ENCODE data around the gene BCAR3. TPM values are rescaled to one million over a fixed set of nuclear protein-coding genes. Genes with fewer than 3 reads are reported as not detected.
"Not testable (repeated sequence)": the region's sequence is repeated elsewhere in the genome, so short reads cannot be mapped to it uniquely, and the experiment has no call there.

BCAR3 gene
- total and polyA plus RNA-seq, 7 experiments from 2014 or later: 0.22 to 1.7 (median 0.84) TPM

DNA sequence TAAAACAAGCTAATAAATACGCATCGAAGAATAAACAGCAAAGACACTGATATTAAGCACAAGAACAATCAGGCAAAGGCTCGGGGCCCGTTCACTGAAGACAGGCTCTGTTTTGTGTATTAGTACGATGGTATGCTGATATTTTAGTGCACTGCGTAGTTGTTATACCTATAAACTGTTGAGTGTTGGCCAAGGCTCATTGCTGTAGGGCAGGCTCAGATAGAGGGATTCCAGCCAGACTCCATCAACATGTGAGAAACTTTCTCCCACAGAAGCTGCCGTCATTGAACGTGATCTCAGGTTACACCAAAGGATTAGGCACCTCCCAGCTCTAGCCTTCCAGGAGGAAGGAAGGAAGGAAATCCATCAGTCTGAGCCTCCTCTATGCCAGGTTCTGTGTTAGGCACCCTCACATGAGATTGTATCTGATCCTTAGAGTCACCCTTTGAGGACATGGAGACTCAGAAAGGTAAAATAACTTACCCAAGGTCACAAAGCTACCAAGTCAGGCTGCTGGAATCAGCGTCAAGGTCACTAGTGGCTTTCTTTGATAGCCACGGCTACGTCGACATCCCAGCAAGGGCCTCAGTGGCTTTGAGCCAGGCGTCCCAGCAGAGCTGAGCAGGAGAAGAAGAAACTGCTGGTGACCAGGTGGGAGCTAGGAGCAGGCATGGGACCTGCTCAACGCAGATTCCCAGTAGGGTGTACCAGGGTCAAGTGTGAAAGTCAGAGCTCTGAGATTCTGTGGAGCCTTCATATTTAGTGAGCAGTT, 14.8 kb downstream of the BCAR3 start:
- H3K27ac ChIP-seq (ENCODE audit: low read depth, low read length): no peak overlapping the region
- H3K36me3 ChIP-seq (ENCODE audit: control insufficient read depth in 2 of 3, insufficient read depth in 3 of 3, low read length in 3 of 3): no peaks in the 10 kb centered on the region
- no peak overlapping the region for H3K4me3 ChIP-seq (ENCODE audit: low read length)
- no peaks in the 10 kb centered on the region for H3K27me3 ChIP-seq (ENCODE audit: control insufficient read depth in 2 of 2, insufficient read depth in 2 of 2, low read length in 2 of 2)
- ChIA-PET CTCF (no interaction called here), POLR2A (no interaction called here)
- no peaks in the 10 kb centered on the region for H3K9me3 ChIP-seq (ENCODE audit: control insufficient read depth in 2 of 3, low read length in 3 of 3)
- Mint-ChIP-seq H3K9me3 (peaks cover 0 to 2% (median 0%) of the 10 kb centered on the region in 11 donors), H3K4me3 (no peak overlapping the region), H3K27me3 (peaks cover 0 to 8% (median 0%) of the 10 kb centered on the region in 5 donors), H3K36me3 (no peaks in the 10 kb centered on the region), H3K4me1 (peaks cover 0 to 4% (median 0%) of the 10 kb centered on the region in 7 donors), H3K27ac (no peak overlapping the region)
- DNase-seq: no peak
- intact Hi-C loops (cut with micrococcal nuclease): no loop called here
- no peak for ATAC-seq
- H3K4me1 ChIP-seq (ENCODE audit: control insufficient read depth in 2 of 2, insufficient read depth in 2 of 2, low read length in 2 of 2): no peaks in the 10 kb centered on the region

DNA sequence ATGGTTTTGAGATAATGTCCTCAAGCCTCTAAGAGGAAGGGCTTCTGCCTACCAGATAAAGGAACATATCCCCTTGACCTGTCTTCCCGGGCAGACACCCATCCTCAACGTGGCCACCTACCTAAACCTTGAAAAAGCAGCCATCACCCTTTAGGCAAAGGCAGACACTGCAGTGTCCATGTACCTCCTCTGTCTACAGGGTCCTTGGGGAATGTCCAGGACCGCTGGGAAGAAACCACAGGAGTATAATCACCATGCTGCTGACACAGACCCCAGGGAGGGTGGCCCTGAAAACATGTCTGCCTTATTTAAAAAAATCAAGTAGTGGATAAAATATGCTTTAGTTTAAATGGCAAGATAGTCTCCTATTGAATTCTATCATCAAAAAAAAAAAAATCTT, 16.6 kb downstream of the BCAR3 start:
- CTCF ChIA-PET: no interaction called here
- H3K36me3 Mint-ChIP-seq: no peaks in the 10 kb centered on the region
- peaks cover 0 to 4% (median 0%) of the 10 kb centered on the region in 7 donors for H3K4me1 Mint-ChIP-seq
- Histone ChIP-seq H3K27me3 (ENCODE audit: control insufficient read depth in 2 of 2, insufficient read depth in 2 of 2, low read length in 2 of 2) (no peaks in the 10 kb centered on the region), H3K4me1 (ENCODE audit: control insufficient read depth in 2 of 2, insufficient read depth in 2 of 2, low read length in 2 of 2) (no peaks in the 10 kb centered on the region), H3K9me3 (ENCODE audit: control insufficient read depth in 2 of 3, low read length in 3 of 3) (no peaks in the 10 kb centered on the region), H3K4me3 (ENCODE audit: low read length) (no peak overlapping the region), H3K36me3 (ENCODE audit: control insufficient read depth in 2 of 3, insufficient read depth in 3 of 3, low read length in 3 of 3) (no peaks in the 10 kb centered on the region), H3K27ac (ENCODE audit: low read depth, low read length) (no peak overlapping the region)
- H3K27me3 Mint-ChIP-seq: peaks cover 0 to 8% (median 3%) of the 10 kb centered on the region in 5 donors
- intact Hi-C loops (cut with micrococcal nuclease): no loop called here
- no peak overlapping the region for H3K27ac Mint-ChIP-seq
- H3K9me3 Mint-ChIP-seq: peaks cover 0 to 2% (median 0%) of the 10 kb centered on the region in 11 donors
- no peak for ATAC-seq
- POLR2A ChIA-PET: no interaction called here
- DNase-seq: no peak
- H3K4me3 Mint-ChIP-seq: no peak overlapping the region

DNA sequence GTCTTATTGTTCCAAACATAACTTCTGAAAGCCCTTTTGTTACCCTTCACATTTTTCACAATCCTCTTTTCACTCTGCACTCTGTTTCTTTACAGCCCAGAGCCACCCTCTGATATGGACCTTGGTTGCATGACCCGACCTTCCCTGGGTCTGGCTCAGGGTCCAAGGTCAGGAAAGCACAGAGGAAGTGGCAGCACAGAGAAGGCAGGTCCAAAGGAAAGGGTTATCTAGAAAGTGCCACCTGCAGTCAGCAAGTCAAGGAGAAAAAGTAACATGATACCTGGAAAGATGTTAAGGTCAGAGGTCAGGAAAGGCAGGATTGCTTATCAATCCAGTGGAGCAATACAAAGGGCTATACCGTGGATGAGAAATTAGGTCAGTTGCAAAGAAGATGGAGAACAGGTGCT, 18.4 kb downstream of the BCAR3 start:
- no peaks in the 10 kb centered on the region for H3K36me3 Mint-ChIP-seq
- ATAC-seq (no peak), DNase-seq (no peak)
- peaks cover 0 to 2% (median 0%) of the 10 kb centered on the region in 11 donors for H3K9me3 Mint-ChIP-seq
- intact Hi-C loops (cut with micrococcal nuclease): no loop called here
- no peak overlapping the region for H3K4me3 Mint-ChIP-seq
- no peaks in the 10 kb centered on the region for H3K9me3 ChIP-seq (ENCODE audit: control insufficient read depth in 2 of 3, low read length in 3 of 3)
- H3K27me3 Mint-ChIP-seq: peaks cover 0 to 8% (median 5%) of the 10 kb centered on the region in 5 donors
- H3K27ac ChIP-seq (ENCODE audit: low read depth, low read length): no peak overlapping the region
- ChIA-PET POLR2A (no interaction called here), CTCF (interaction anchor here (0.6 kb wide), 1 partner anchor 834 kb away, joined by 3 read pairs; no protein-coding TSS in a partner anchor)
- H3K4me3 ChIP-seq (ENCODE audit: low read length): no peak overlapping the region
- H3K36me3 ChIP-seq (ENCODE audit: control insufficient read depth in 2 of 3, insufficient read depth in 3 of 3, low read length in 3 of 3): no peaks in the 10 kb centered on the region
- peaks cover 0 to 2% (median 0%) of the 10 kb centered on the region in 7 donors for H3K4me1 Mint-ChIP-seq
- H3K27me3 ChIP-seq (ENCODE audit: control insufficient read depth in 2 of 2, insufficient read depth in 2 of 2, low read length in 2 of 2): no peaks in the 10 kb centered on the region
- no peak overlapping the region for H3K27ac Mint-ChIP-seq
- no peaks in the 10 kb centered on the region for H3K4me1 ChIP-seq (ENCODE audit: control insufficient read depth in 2 of 2, insufficient read depth in 2 of 2, low read length in 2 of 2)

DNA sequence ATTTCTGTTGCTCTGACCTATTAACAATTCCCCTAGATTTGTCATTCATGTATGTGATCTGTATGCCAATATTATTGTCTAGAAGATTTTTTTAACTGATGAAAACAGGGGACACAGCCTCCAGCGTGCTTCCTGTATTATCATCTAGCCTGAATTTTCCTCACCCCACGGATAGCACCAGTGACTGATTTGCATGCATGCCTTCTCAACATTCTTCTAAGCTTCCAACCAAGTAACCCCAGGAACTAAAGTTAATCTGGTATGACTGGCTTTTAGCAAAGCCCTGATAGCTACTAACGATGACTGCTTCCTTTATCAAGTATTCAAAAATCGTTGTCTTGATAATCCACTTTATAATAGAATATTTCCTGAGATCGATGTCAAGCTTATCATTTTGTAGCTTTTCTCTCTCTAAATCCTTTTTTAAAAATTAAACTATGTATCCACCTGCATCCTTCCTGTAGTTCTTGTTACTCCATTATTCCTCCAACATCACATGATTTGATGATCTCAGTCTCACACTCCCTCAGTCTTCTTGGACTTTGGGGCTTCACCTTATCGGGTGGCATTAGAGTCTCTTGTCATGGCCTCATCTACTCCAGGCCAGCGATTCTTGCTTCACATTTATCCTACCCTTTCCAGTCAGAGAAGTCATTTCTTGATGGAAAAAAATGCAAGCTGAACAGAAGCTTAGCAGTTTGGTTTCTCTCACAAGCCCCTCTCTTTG, 19.0 kb downstream of the BCAR3 start:
- intact Hi-C loops (cut with micrococcal nuclease): no loop called here
- peaks cover 0 to 2% (median 0%) of the 10 kb centered on the region in 11 donors for H3K9me3 Mint-ChIP-seq
- H3K27ac Mint-ChIP-seq: no peak overlapping the region
- DNase-seq: no peak
- ChIA-PET POLR2A (interaction anchor here (0.9 kb wide), 1 partner anchor 9 kb away, joined by 4 read pairs; no protein-coding TSS in a partner anchor), CTCF (interaction anchor here (0.6 kb wide), 1 partner anchor 834 kb away, joined by 3 read pairs; no protein-coding TSS in a partner anchor)
- H3K27me3 Mint-ChIP-seq: peaks cover 0 to 8% (median 5%) of the 10 kb centered on the region in 5 donors
- no peaks in the 10 kb centered on the region for H3K27me3 ChIP-seq (ENCODE audit: control insufficient read depth in 2 of 2, insufficient read depth in 2 of 2, low read length in 2 of 2)
- no peak overlapping the region for H3K4me3 Mint-ChIP-seq
- H3K36me3 Mint-ChIP-seq: no peaks in the 10 kb centered on the region
- no peaks in the 10 kb centered on the region for H3K4me1 ChIP-seq (ENCODE audit: control insufficient read depth in 2 of 2, insufficient read depth in 2 of 2, low read length in 2 of 2)
- H3K4me1 Mint-ChIP-seq: peaks cover 0 to 2% (median 0%) of the 10 kb centered on the region in 7 donors
- ATAC-seq: no peak
- no peak overlapping the region for H3K27ac ChIP-seq (ENCODE audit: low read depth, low read length)
- no peaks in the 10 kb centered on the region for H3K36me3 ChIP-seq (ENCODE audit: control insufficient read depth in 2 of 3, insufficient read depth in 3 of 3, low read length in 3 of 3)
- no peak overlapping the region for H3K4me3 ChIP-seq (ENCODE audit: low read length)
- no peaks in the 10 kb centered on the region for H3K9me3 ChIP-seq (ENCODE audit: control insufficient read depth in 2 of 3, low read length in 3 of 3)

DNA sequence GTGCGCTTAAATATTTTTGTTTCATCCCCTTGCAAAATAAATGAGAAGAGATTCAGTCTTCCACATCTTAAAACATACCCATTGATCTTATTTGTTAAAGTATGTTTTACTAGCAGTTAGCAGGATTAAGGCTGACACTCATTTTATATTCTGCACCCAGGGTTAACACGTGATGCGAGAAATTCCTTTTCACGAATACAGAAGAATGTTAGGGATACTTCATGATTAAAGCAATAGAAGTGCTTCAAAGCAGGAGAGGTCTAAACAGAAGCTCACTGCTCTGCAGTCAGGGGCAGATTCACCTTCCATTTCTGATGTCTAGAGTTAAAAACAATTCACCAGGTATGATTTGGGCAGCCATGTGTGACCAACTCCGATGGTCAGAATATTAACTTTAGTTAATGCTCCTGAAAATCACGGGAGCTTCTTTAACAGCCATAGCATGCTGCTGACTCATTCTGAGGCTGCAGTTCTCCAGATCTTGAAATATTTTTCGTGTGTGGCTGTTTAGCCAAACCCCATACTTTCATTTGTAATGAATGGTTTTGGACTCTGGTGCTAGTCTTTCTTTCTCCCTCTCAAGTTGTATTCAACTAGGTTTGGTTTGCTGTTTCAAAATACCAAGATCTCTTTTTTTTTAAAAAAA, 19.7 kb downstream of the BCAR3 start:
- H3K9me3 Mint-ChIP-seq: peaks cover 0 to under 1% (median 0%) of the 10 kb centered on the region in 11 donors
- no peak overlapping the region for H3K27ac ChIP-seq (ENCODE audit: low read depth, low read length)

DNA sequence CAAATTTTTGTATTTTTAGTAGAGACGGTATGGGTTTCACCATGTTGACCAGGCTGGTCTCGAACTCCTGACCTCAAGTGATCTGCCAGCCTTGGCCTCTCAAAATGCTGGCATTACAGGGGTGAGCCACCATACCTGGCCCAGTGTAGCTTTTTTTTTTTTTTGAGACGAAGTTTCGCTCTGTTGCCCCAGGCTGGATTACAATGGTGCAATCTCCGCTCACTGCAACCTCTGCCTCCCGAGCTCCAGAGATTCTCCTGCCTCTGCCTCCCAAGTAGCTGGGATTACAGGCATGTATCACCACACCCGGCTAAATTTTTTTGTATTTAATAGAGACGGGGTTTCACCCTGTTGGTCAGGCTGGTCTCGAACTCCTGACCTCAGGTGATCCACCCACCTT, 20.3 kb downstream of the BCAR3 start:
- H3K9me3 Mint-ChIP-seq; CTCF ChIA-PET; H3K4me3 ChIP-seq (ENCODE audit: low read length); POLR2A ChIA-PET; H3K36me3 ChIP-seq (ENCODE audit: control insufficient read depth in 2 of 3, insufficient read depth in 3 of 3, low read length in 3 of 3); H3K27ac ChIP-seq (ENCODE audit: low read depth, low read length); H3K4me1 Mint-ChIP-seq; H3K4me3 Mint-ChIP-seq; H3K9me3 ChIP-seq (ENCODE audit: control insufficient read depth in 2 of 3, low read length in 3 of 3); H3K36me3 Mint-ChIP-seq; H3K4me1 ChIP-seq (ENCODE audit: control insufficient read depth in 2 of 2, insufficient read depth in 2 of 2, low read length in 2 of 2); intact Hi-C loops (cut with micrococcal nuclease); H3K27me3 ChIP-seq (ENCODE audit: control insufficient read depth in 2 of 2, insufficient read depth in 2 of 2, low read length in 2 of 2); H3K27ac Mint-ChIP-seq; DNase-seq; ATAC-seq: not testable (repeated sequence)
- H3K27me3 Mint-ChIP-seq: peaks cover 0 to 12% (median 5%) of the 10 kb centered on the region in 5 donors

More for the DNA sequence above, 19.7 kb downstream of the BCAR3 start:
- Histone ChIP-seq H3K4me3 (ENCODE audit: low read length) (no peak overlapping the region), H3K27me3 (ENCODE audit: control insufficient read depth in 2 of 2, insufficient read depth in 2 of 2, low read length in 2 of 2) (no peaks in the 10 kb centered on the region), H3K36me3 (ENCODE audit: control insufficient read depth in 2 of 3, insufficient read depth in 3 of 3, low read length in 3 of 3) (no peaks in the 10 kb centered on the region), H3K9me3 (ENCODE audit: control insufficient read depth in 2 of 3, low read length in 3 of 3) (no peaks in the 10 kb centered on the region), H3K4me1 (ENCODE audit: control insufficient read depth in 2 of 2, insufficient read depth in 2 of 2, low read length in 2 of 2) (no peaks in the 10 kb centered on the region)
- Mint-ChIP-seq H3K27me3 (peaks cover 0 to 8% (median 5%) of the 10 kb centered on the region in 5 donors), H3K36me3 (no peaks in the 10 kb centered on the region), H3K4me1 (peaks cover 0 to 2% (median 0%) of the 10 kb centered on the region in 7 donors), H3K27ac (no peak overlapping the region), H3K4me3 (no peak overlapping the region)
- POLR2A ChIA-PET: interaction anchor here (0.9 kb wide), 1 partner anchor 10 kb away, joined by 4 read pairs; no protein-coding TSS in a partner anchor
- DNase-seq: no peak
- ATAC-seq: no peak
- intact Hi-C loops (cut with micrococcal nuclease): no loop called here
- CTCF ChIA-PET: no interaction called here

All from naive thymus-derived CD4-positive, alpha-beta T cell (primary cell).